Measurements from ENCODE around the gene POU2F1. TPM values are rescaled to one million over a fixed set of nuclear protein-coding genes. Genes with fewer than 3 reads are reported as not detected.

POU2F1 gene
- polyA plus RNA-seq, 2 of the 4 experiments (the other 2 are of a cell fraction) = 2.9 to 9.4 TPM

DNA sequence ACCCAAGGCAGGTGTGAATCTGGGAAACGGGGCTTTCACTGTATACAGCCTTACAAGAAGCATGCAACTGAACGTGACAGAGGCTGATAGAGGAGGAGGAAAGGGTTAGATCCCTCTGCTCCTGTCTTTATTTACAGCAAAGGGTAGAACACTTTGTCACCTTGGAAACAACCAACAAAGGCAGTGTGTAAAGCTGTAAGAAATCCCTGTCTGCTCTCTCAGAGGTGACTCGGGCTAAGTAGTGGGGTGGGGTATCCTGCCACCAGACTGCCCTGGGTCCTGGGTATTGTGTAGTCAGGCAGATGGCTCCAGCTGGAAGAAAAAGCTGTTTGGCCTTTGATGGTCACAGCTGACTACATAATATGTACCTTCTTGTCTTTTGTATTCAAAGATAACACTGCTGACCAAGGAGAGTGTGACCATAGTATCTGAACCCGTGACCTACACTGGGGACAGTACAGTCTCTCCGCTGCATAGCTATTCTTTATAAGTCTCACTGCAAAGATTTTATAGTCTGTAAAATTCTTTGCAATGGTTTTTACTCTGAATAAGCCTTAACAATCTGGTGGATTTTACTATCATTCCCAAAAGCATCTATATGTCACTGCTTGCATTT lies 22.1 kb upstream of the POU2F1 start:
- H3K9me3 ChIP-seq = no peaks in the 10 kb centered on the region
- FAIRE-seq = no peak

DNA sequence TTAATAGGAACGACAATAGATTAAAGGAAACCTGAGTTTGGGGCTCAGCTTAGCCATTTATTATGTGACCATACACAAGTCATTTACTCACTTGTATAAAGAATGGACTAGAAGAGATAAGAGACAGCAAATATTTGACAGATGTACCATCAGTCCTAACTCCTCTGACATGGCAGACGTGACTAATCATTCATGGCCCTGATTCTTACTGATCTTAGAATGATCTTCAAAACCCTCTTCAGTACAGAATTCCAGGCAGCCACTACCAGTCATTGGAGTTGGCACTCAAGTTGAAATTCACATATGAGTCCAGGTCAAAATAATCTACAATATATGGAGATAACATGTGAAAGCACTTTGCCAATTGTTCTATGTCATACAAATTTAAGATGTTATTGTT lies 21.0 kb upstream of the POU2F1 start:
- ATAC-seq = no peak
- Histone ChIP-seq H3K4me2 (no peak overlapping the region), H3K27ac (no peak overlapping the region), H3K4me1 (no peaks in the 10 kb centered on the region), H3K4me3 (no peak overlapping the region), H3K9me3 (no peaks in the 10 kb centered on the region)
- no peak for DNase-seq (ENCODE audit: low read depth in 1 of 2, low spot score in 1 of 2)
- TF ChIP-seq BHLHE40 (IDR thresholded peaks at IDR 0.05; ENCODE audit: low read depth, low read length) = no peak
- TF ChIP-seq NR3C1 (IDR thresholded peaks at IDR 0.05) = no peak
- TF ChIP-seq, protein P1, sequence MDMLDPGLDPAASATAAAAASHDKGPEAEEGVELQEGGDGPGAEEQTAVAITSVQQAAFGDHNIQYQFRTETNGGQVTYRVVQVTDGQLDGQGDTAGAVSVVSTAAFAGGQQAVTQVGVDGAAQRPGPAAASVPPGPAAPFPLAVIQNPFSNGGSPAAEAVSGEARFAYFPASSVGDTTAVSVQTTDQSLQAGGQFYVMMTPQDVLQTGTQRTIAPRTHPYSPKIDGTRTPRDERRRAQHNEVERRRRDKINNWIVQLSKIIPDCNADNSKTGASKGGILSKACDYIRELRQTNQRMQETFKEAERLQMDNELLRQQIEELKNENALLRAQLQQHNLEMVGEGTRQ (IDR thresholded peaks at IDR 0.05) = no peak
- TF ChIP-seq, protein P2, sequence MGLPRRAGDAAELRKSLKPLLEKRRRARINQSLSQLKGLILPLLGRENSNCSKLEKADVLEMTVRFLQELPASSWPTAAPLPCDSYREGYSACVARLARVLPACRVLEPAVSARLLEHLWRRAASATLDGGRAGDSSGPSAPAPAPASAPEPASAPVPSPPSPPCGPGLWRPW (IDR thresholded peaks at IDR 0.05) = no peak
- TF ChIP-seq HEYL (CRISPR knock-in tag; IDR thresholded peaks at IDR 0.05) = no peak
- TF ChIP-seq HOXB13 (CRISPR knock-in tag; IDR thresholded peaks at IDR 0.05; ENCODE audit: low read depth) = no peak
- no peak for TF ChIP-seq HOXA7 (CRISPR knock-in tag; IDR thresholded peaks at IDR 0.05)
- no peak for TF ChIP-seq RARB (CRISPR knock-in tag; IDR thresholded peaks at IDR 0.05)
- TF ChIP-seq TFCP2L1 (CRISPR knock-in tag; IDR thresholded peaks at IDR 0.05) = no peak
- TF ChIP-seq, protein P3, sequence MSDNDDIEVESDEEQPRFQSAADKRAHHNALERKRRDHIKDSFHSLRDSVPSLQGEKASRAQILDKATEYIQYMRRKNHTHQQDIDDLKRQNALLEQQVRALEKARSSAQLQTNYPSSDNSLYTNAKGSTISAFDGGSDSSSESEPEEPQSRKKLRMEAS (IDR thresholded peaks at IDR 0.05) = no peak
- TF ChIP-seq CEBPB (IDR thresholded peaks at IDR 0.05) = no peak
- TF ChIP-seq FOXS1 (CRISPR knock-in tag; IDR thresholded peaks at IDR 0.05) = no peak
- TF ChIP-seq, protein P4, sequence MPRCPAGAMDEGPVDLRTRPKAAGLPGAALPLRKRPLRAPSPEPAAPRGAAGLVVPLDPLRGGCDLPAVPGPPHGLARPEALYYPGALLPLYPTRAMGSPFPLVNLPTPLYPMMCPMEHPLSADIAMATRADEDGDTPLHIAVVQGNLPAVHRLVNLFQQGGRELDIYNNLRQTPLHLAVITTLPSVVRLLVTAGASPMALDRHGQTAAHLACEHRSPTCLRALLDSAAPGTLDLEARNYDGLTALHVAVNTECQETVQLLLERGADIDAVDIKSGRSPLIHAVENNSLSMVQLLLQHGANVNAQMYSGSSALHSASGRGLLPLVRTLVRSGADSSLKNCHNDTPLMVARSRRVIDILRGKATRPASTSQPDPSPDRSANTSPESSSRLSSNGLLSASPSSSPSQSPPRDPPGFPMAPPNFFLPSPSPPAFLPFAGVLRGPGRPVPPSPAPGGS (IDR thresholded peaks at IDR 0.05) = no peak
- no peak for TF ChIP-seq EHF (CRISPR knock-in tag; IDR thresholded peaks at IDR 0.05)
- TF ChIP-seq, protein P5, sequence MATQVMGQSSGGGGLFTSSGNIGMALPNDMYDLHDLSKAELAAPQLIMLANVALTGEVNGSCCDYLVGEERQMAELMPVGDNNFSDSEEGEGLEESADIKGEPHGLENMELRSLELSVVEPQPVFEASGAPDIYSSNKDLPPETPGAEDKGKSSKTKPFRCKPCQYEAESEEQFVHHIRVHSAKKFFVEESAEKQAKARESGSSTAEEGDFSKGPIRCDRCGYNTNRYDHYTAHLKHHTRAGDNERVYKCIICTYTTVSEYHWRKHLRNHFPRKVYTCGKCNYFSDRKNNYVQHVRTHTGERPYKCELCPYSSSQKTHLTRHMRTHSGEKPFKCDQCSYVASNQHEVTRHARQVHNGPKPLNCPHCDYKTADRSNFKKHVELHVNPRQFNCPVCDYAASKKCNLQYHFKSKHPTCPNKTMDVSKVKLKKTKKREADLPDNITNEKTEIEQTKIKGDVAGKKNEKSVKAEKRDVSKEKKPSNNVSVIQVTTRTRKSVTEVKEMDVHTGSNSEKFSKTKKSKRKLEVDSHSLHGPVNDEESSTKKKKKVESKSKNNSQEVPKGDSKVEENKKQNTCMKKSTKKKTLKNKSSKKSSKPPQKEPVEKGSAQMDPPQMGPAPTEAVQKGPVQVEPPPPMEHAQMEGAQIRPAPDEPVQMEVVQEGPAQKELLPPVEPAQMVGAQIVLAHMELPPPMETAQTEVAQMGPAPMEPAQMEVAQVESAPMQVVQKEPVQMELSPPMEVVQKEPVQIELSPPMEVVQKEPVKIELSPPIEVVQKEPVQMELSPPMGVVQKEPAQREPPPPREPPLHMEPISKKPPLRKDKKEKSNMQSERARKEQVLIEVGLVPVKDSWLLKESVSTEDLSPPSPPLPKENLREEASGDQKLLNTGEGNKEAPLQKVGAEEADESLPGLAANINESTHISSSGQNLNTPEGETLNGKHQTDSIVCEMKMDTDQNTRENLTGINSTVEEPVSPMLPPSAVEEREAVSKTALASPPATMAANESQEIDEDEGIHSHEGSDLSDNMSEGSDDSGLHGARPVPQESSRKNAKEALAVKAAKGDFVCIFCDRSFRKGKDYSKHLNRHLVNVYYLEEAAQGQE (IDR thresholded peaks at IDR 0.05) = no peak
- TF ChIP-seq CBX8 (IDR thresholded peaks at IDR 0.05) = no peak
- TF ChIP-seq KDM5A (IDR thresholded peaks at IDR 0.05) = no peak
- TF ChIP-seq ZNF302 (CRISPR knock-in tag; IDR thresholded peaks at IDR 0.05) = no peak
- TF ChIP-seq TP53 (CRISPR knock-in tag; IDR thresholded peaks at IDR 0.05) = no peak
- POLR2A ChIA-PET = no interaction called here
- CTCF ChIA-PET = interaction anchor here (0.8 to 1.3 kb wide), 5 partner anchors 13 to 134 kb away, joined by 3 read pairs; no protein-coding TSS in a partner anchor
- 48% methylated on average over 2 of the region's 2 CpGs for WGBS (ENCODE audit: missing lambda C conversion rate)
- no peak for FAIRE-seq

More for the DNA sequence above, 22.1 kb upstream of the POU2F1 start:
- ATAC-seq = no peak
- POLR2A ChIA-PET = interaction anchor here (1.3 kb wide), 1 partner anchor 22 kb away, joined by 4 read pairs; the partner anchor contains the start of gene POU2F1
- 51% methylated on average over 5 of the region's 5 CpGs for WGBS (ENCODE audit: missing lambda C conversion rate)
- H3K4me3 ChIP-seq = no peak overlapping the region
- no peak for DNase-seq (ENCODE audit: low read depth in 1 of 2, low spot score in 1 of 2)
- H3K4me2 ChIP-seq = no peak overlapping the region
- TF ChIP-seq HOXB13 (CRISPR knock-in tag; IDR thresholded peaks at IDR 0.05; ENCODE audit: low read depth) (no peak), HDAC2 (IDR thresholded peaks at IDR 0.05) (no peak), FOXS1 (CRISPR knock-in tag; IDR thresholded peaks at IDR 0.05) (no peak), CBX8 (IDR thresholded peaks at IDR 0.05) (no peak), EP300 (IDR thresholded peaks at IDR 0.05) (no peak), FOSB (CRISPR knock-in tag; IDR thresholded peaks at IDR 0.05) (no peak), HEYL (CRISPR knock-in tag; IDR thresholded peaks at IDR 0.05) (no peak), HOXB5 (CRISPR knock-in tag; IDR thresholded peaks at IDR 0.05) (no peak), RCOR1 (IDR thresholded peaks at IDR 0.05; ENCODE audit: low read depth, low read length) (no peak), RAD21 (conservative IDR thresholded peaks at IDR 0.05 in 1 of 2, IDR thresholded peaks at IDR 0.05 in 1 of 2) (no peak), KDM5A (IDR thresholded peaks at IDR 0.05) (no peak), ZNF302 (CRISPR knock-in tag; IDR thresholded peaks at IDR 0.05) (no peak), FOSL2 (IDR thresholded peaks at IDR 0.05) (no peak), FOSL2 (CRISPR knock-in tag; IDR thresholded peaks at IDR 0.05) (no peak), JUNB (IDR thresholded peaks at IDR 0.05) (no peak), RARB (CRISPR knock-in tag; IDR thresholded peaks at IDR 0.05) (no peak), CEBPB (IDR thresholded peaks at IDR 0.05) (no peak), CHD4 (IDR thresholded peaks at IDR 0.05; ENCODE audit: borderline replicate concordance) (no peak)
- TF ChIP-seq, protein P6, sequence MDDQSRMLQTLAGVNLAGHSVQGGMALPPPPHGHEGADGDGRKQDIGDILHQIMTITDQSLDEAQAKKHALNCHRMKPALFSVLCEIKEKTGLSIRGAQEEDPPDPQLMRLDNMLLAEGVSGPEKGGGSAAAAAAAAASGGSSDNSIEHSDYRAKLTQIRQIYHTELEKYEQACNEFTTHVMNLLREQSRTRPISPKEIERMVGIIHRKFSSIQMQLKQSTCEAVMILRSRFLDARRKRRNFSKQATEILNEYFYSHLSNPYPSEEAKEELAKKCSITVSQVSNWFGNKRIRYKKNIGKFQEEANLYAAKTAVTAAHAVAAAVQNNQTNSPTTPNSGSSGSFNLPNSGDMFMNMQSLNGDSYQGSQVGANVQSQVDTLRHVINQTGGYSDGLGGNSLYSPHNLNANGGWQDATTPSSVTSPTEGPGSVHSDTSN (IDR thresholded peaks at IDR 0.05) = no peak
- TF ChIP-seq, protein P2 (IDR thresholded peaks at IDR 0.05) = no peak
- H3K4me1 ChIP-seq = no peaks in the 10 kb centered on the region
- CTCF ChIA-PET = interaction anchor here (0.6 to 1.3 kb wide), 5 partner anchors 12 to 133 kb away, joined by 3 read pairs; no protein-coding TSS in a partner anchor
- no peak overlapping the region for H3K27ac ChIP-seq

All from A549 (cell line).